GM12801 (cell line): ENCODE measurements around the gene DHRS2.

ENCODE experiments used
- TF ChIP-seq, protein P1 (sequence below): IDR thresholded peaks from one replicate; pipeline ENCODE4 v1.5.1; 2011; ENCODE audit warnings: control low read depth; ENCODE audit not compliant: insufficient read length; ENCODE audit errors: extremely low read depth

The DHRS2 gene

DNA sequence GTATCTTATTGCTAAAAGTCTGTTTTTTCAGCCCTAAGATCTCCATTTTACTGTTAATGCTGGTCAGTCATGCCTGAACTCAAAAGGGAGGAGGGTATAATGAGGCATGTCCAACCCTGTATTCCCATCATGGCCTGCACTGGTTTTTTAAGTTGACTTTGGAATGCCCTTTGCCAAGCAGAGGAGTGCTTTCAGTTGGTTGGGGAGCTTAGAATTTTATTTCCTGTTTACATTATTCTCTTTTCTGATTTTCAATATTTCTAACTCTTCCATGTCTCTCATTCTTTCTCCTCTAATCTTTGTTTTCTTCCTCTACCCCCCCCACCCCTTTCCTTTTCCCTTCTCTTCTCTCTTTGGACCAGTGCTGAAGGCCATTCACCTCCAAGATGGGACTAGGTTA, 4.9 kb upstream of the DHRS2 start:
- TF ChIP-seq, protein P1, sequence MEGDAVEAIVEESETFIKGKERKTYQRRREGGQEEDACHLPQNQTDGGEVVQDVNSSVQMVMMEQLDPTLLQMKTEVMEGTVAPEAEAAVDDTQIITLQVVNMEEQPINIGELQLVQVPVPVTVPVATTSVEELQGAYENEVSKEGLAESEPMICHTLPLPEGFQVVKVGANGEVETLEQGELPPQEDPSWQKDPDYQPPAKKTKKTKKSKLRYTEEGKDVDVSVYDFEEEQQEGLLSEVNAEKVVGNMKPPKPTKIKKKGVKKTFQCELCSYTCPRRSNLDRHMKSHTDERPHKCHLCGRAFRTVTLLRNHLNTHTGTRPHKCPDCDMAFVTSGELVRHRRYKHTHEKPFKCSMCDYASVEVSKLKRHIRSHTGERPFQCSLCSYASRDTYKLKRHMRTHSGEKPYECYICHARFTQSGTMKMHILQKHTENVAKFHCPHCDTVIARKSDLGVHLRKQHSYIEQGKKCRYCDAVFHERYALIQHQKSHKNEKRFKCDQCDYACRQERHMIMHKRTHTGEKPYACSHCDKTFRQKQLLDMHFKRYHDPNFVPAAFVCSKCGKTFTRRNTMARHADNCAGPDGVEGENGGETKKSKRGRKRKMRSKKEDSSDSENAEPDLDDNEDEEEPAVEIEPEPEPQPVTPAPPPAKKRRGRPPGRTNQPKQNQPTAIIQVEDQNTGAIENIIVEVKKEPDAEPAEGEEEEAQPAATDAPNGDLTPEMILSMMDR: no peak

DNA sequence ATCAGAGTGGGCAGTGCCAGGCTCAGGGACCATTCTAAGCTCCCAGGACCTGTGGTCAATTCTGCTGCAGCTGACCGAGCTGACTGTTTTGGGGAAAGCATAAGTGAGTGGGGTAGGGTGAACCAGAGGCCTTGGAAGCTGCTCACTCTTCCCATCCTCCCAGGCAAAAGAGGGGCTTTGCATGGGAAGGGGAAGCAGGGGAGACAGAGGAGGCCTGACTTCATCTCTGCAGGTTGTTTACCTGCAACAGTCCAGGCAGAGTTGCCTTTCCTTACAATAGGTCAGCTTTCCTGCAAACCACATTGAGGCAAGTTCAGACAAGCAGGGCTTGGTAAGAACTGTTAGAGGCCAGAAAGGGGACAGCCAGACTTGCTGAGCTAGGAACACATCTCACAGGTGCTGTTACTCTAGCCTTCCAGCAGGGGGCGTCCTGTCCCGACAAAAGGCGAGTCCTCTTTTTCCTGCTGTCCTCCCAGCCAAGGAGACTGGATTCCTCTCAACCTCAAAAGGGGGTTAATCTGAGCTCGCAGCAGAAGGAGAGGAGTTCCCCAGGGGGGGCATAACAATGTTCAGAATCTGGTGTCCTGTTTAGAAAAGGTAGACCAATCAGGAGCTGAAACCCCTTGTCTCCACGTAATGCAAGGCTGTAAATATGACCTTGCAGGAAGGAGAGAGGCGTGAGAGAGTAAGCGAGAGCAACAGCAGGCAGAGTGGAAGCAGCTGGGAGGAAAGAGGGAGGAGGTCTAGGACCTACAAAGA, 4.3 kb upstream of the DHRS2 start:
- TF ChIP-seq, protein P1: no peak

DNA sequence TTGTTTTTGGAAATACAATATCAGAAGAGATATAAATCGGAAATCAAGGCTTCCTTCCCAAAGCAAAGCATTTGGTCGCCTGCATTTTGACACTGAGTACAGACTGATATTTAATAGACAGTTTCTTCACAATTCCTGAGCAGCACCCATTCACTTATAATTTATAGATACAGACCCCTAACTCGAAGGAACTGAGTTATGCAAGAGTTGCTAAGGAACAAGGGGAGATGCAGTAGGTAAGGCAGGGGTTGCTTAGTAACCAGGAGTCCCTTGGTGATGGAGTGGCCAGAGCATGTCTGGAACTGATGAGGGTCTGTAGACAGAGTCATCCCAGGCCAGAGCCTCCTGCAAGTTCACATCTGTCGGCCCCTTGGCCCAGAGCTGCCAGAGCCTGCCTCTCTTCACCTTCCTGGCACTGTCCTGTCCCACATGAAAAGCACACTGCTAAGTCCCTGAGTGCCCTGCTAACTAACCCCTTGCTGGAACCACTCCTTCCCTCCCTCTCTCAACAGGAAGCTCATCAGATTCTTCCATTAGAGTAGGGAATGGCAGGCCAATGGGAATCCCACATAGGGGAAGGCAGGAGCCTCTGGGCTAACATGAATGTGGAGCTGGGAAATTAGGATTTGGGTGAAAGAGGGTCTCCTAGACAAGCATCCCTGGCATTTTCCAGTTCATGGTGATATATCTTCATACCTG, 3.6 kb upstream of the DHRS2 start:
- TF ChIP-seq, protein P1: no peak

DNA sequence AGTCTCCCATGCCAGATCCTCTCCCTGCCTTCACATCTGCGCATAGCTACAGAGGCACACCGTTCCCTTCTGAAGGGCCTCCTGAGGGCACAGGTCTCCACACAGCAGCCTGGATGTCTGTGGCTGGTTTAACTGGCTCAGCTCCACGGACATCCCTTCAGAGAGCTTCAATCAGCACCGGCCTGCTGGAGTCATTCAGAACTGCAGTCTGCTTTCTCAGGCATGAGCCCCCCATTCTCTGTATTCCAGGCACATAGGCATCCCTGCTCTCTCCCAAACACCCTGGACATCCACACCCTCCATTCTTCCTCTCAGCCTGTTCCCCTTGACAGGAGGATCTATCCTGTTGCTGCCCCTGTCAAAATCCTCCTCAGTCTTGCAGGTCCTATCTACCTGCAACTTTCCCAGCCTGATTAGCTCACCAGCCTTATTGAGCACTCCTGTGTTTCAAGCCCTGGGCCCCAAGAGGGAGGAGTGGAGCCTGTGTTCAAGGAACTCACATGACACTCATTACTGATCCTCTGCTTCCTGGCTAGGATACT, 2.9 kb upstream of the DHRS2 start:
- TF ChIP-seq, protein P1: no peak

DNA sequence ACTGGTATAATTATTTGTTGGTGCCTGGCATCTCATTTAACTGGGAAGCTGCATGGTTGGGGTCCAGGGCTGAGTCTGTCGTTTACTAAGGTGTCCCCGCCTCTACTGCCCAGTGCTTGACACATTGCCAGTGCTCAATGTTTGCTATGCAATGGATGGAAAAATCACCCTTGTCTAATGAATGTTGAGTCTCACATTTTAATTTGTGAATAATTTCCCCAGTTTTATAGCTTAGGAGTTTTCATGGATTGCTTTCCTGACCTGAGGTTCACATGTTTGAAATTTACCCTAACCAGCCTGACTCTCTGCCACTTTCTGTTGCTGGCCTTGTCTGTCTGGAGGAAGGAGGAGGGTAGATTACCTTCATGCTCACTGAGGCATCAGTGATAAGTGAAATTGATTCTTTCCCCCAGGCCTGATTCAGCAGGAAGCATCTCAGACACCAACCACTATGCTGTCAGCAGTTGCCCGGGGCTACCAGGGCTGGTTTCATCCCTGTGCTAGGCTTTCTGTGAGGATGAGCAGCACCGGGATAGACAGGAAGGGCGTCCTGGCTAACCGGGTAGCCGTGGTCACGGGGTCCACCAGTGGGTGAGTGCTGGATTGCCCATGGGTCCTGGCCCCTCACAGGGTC, 2.4 kb downstream of the DHRS2 start:
- TF ChIP-seq, protein P1: no peak

DNA sequence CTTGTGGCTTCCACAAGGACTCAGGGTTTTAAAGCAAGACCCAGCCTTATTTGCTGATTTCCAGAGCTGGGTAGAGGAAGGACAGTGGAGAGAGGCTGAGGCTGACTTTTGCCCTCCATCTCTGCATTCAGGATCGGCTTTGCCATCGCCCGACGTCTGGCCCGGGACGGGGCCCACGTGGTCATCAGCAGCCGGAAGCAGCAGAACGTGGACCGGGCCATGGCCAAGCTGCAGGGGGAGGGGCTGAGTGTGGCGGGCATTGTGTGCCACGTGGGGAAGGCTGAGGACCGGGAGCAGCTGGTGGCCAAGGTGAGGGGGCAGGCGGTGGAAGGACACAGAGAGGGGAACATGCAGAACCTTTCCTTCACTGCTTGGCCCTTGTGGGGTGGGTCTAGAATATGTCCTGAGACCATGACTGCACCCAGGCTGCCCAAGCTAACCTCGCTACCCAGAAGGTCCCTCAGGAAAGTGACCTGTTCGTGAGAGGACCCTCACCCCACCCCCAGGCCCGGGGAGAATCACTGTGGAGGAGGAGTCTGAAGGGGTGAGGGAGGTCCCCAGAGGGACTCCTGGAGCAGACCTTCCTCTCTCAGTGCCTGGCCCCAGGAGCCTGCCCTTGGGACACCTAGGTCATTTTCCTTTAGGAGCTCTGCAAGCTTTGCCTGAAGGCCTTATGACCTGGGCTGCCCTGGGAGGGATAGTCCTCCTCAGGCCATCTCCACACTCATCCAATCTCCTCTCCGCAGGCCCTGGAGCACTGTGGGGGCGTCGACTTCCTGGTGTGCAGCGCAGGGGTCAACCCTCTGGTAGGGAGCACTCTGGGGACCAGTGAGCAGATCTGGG, 3.1 kb downstream of the DHRS2 start:
- TF ChIP-seq, protein P1: no peak
